CD1c-positive myeloid dendritic cell (primary cell): ENCODE measurements around the gene PTPRD.

Experiments
- DNase-seq: peaks from one replicate; pipeline ENCODE4 v3.0.0-alpha.2; 2016; ENCODE audit errors: extremely low spot score

The PTPRD gene

DNA sequence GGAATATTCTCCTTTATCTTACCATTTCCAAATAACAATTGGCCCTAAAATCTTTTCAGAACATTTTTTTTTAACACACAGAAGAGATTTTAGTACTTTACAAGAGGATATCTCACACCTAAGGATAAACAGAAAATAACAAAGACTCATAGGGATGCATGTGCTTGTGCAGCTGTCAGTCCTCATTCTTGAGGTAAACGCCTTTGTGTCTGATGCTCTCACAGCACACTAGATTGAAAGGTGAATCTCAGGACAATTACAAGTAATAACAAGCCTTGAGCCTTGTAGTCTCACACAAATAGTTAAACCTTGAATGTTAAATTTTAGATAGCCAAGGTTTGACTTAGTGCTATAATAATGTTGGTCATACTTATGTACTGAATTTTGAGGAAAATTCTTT lies 439.2 kb downstream of the PTPRD start:
- DNase-seq = no peak

- DNase-seq = no peak
Measured at GRCh38 chr9:10172476-10172875, 440.3 kb downstream of the PTPRD start.

DNA sequence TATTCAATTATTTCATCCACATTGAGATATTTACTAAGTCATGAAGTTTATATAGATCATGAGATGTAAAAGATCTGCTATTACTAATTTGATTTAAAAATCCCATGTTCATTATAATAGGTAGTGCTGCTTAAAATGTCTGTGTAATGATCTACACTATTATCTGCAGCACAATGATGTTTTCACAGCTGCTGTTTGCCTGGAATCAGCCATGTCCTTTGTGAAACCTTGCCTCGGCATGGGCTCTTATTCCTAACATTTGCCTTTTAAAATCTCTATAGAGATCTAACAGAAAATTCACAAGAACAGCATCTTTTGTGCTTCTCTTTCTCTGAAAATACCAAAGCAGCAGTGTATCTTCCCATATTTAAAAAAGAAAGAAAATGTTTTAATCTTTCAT lies 444.6 kb downstream of the PTPRD start:
- DNase-seq = no peak

- no peak for DNase-seq
Measured at GRCh38 chr9:10148796-10149195, 464.0 kb downstream of the PTPRD start.

DNA sequence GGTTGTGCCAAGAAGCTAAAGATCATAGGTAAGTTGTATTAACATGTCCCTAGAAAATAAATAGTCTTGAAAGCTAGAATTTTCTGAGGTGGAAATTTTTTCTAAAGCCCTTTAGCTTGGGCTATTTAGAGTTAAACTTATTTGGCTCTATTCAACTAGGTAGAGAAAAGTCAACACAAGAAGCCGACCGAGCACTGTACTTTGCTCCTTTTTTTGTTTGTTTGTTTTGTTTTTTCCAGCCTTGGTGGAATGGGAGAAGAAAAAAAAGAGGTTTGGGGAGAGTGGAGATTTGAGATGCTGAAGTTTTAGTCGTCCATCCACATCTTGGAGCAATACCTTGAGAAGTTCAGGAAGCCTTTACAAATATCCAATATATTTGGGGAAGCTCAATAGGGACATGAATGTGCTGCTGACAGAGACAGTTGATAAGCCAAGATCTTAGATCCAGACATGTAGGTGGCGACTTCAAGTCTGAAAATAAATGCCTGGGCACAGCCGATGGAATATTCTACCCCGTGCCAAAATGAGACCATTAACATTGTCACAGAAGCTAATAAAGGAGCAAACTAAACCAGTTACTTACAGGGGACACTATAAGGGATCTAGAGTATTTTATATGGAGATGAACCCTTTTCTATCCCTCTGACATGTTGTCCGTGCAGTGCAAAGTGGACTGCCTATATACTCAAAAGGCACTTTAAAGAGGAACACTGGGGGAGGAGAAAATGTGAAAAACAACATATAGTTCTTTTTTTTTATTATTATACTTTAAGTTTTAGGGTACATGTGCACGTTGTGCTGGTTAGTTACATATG lies 466.1 kb downstream of the PTPRD start:
- no peak for DNase-seq

- no peak for DNase-seq
Measured at GRCh38 chr9:10144355-10144754, 468.4 kb downstream of the PTPRD start.

- no peak for DNase-seq
Measured at GRCh38 chr9:10135553-10135952, 477.2 kb downstream of the PTPRD start.

DNA sequence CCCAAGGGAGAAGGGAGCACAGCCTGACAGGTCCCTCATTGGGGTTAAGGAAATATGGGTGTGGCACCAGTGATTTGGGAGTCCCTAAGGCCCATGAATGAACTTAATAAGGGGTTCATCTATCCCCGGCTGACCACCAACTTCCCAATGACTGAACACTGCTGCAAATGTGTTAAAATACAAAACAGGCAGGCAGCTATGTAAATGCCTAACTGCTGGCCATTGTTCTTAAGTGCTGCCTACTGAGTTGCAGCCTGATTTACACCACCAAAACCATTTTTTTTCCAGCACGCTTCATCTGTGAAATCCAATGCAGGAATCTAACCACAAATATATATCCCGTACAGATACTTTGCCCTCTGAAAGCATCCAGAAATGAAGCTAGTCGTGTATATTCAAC lies 478.5 kb downstream of the PTPRD start:
- DNase-seq = no peak

GRCh38 chr9:10130061-10130675 lies 482.6 kb downstream of the PTPRD start:
- DNase-seq = no peak

DNA sequence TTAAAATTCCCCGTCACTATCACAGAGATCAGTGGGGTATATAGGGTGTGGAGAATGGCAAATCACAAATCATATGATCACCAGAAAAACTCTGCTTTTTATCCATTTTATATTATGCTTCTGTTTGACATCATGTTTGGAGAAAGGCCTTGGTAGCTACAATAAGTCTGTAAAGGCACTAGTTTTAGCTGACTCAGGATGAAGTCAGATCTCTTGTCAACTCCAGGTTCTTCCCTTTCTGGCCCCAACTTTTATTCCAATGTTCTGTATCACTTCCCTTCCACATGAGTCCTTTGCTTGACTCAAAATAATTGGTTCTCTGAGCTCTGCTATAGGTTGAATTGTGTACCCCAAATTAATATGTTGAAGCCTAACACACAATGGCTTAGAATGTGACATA lies 484.9 kb downstream of the PTPRD start:
- no peak for DNase-seq

DNA sequence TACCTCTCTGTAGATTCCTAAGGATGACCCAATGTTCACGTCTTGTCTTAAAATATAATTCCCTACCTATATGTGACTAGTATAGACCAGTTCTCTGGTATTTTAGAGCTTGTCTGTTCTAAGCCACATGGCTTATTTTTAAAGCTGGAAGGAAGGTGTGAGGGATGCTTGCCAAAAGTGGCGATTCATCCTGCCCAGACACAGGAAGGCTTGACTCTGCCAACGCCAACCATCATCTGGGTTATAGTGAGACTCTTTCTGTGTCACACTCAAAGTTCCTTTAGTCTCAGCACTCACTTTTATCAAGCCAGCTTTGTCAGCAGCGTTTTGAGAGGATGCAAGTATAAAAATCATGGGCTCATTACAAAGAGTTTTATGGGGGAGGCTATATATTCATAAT lies 500.0 kb downstream of the PTPRD start:
- no peak for DNase-seq

DNA sequence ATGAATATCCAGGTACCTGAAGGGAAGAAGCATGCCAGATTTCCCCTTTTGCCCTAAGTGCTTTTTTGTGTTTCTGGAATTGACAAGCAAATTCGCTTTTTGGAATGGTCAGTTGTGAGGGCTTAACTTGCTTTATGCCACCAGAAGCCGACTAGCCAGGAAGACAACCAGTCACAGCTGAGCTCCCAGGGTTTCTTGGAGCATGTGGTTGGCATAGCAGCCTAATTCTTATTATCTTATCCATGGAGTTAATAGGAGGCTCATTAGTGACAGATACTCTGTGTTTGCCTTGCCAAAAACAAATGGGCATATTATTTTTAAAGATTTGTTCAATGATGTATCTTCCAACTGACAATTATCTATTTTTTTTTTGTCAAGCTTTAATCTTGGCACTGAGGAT lies 500.7 kb downstream of the PTPRD start:
- no peak for DNase-seq

DNA sequence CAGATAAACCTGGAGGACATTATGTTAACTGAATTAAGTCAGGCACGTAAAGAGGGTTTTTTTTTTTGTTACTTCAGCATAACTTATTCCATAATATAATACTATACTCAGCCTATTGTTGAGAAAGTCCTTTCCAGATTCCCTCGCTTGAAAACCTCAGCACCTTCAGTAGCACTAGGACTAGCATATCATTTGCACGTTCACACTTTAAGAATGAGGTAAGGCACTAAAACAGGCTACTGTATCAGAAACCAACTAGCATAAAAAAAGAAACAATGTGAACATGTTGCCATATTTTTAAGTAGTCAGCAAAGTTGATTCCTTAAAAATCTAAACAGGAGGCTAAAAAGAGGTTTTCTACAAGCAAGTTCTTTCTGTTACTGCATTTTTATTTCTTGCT lies 504.0 kb downstream of the PTPRD start:
- DNase-seq = no peak

DNA sequence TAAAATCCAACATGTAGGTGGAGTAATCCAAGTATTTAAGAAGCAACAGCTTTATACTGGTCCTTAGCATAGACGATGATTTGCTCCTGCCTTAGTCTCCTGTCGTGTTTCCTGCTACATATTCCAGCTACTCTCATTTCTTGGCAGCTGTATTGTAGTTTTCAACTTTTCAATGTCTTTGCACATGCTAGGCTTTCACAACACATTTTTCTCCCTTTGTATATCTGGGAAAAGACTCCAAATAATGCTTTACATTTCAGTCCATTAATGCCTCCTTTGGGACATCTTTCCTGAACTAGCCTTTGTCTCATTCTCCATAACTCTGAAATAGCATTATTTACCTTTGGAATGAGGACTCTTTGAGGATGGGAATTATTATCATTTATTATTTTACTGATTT lies 508.0 kb downstream of the PTPRD start:
- DNase-seq = no peak

- DNase-seq = no peak
Measured at GRCh38 chr9:10095208-10095607, 517.6 kb downstream of the PTPRD start.

GRCh38 chr9:10094563-10094962 lies 518.2 kb downstream of the PTPRD start:
- no peak for DNase-seq

DNA sequence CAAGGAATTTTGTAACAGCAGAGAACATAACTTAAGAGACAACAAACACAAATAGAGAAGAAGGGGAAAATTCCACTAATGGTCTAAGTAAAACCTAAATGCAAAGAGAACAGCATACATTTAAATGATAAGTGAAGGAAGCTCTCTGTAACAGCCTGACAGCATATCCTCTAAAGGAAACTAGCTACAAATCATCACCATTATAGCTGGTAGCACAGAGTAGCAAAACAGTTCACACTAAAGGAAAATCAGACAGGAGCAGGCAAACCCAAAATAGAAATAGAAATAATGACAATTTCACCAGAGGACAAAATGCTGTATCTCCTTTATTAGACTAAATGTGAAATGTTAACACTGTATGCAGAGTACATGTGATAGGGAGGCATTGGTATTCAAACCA lies 532.8 kb downstream of the PTPRD start:
- DNase-seq = no peak

GRCh38 chr9:10079284-10079964 lies 533.4 kb downstream of the PTPRD start:
- no peak for DNase-seq

DNA sequence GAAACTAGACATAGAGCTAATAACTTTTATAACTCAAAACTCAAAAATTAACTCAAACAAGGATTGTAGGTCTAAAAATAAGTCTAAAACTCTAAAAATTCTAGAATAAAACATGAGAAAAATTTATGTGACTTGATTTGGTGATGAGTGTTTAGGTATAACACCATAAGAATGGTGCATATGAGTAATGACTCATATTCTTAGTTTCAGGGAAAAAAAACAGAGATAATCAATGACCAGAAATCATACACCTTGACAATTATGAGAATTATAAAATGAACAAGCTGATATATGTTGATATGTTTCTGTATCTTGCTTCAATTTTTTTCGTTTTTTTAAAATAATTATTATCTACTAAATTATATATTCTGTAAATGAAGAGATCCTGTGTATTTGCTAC lies 541.2 kb downstream of the PTPRD start:
- DNase-seq = no peak

DNA sequence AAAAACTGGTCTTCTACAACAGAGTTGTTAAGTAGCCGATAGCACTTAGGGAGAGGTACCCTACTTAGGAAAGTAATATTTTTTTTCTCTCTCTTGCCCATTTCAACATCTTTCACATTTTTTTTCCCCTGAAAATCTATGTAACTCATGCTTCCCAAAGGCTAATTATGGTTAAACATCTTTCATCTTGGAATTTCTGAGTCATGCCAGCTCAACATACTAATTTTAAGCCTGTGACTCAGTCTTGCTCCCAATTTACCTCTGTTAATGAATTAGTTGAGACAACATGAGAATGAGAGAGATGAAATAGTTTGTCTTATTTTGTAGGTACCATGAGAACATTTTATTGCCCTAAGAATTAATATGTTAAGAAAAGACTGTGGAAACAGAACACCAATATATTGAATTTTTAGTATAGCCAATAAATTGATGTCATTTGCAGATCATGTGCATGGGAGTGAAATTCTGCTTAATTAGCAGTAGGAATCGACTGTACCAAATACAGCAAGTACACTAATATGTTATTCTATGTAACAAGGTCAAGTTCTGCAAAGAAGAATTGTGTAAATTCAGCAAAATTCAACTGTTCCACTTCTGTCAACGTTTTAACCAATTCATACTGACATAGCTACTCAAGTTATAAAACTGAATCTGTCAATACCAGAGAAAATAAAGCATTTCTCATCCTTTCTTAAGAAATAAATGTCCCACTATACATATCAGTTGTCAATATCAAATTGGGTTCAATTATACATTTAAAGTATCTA lies 550.0 kb downstream of the PTPRD start:
- no peak for DNase-seq

GRCh38 chr9:10059044-10059443 lies 553.8 kb downstream of the PTPRD start:
- no peak for DNase-seq

DNA sequence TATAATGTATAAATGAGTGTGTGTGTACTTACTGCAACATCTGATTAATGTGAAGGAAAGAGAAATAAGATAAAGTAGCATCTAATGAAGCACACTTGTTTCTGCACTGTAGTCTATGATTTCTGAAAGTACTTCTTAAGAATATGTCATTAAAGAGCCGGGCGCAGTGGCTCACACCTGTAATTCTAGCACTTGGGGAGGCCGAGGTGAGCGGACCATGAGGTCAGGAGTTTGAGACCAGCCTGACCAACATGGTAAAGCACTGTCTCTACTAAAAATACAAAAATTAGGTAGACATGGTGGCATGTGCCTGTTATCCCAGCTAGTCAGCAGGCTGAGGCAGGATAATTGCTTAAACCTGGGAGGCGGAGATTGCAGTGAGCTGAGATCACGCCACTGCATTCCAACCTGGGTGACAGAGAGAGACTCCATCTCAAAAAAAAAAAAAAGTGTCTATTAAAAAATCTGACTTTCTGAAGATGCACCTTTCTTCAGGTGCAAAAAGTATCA lies 556.9 kb downstream of the PTPRD start:
- DNase-seq = no peak
